OCI-LY1 (cell line): ENCODE data around the gene CHN2.

Experiments used
- H2AFZ ChIP-seq: fragments of 200-600 bp; sonication (generic), shearing (Covaris generic); 2 replicates; pipeline ENCODE4 v1.6.0; 2014; ENCODE audit warnings: antibody characterized with exemption, mild to moderate bottlenecking, low read length
- H3F3A ChIP-seq: fragments of 200-600 bp; sonication (generic), shearing (Covaris generic); 2 replicates; pipeline ENCODE4 v1.6.0; 2014; ENCODE audit warnings: mild to moderate bottlenecking, antibody characterized with exemption, low read length, moderate library complexity; ENCODE audit not compliant: insufficient read depth
- H3K27ac ChIP-seq: fragments of 200-600 bp; sonication (generic); 2 replicates; pipeline ENCODE4 v1.5.1; 2014; ENCODE audit warnings: low read length, mixed run types, mild to moderate bottlenecking, low read depth; ENCODE audit not compliant: poor library complexity, severe bottlenecking
- H3K27me3 ChIP-seq: fragments of 200-600 bp; sonication (generic); 2 replicates; pipeline ENCODE4 v1.6.0; 2014; ENCODE audit warnings: antibody characterized with exemption, mild to moderate bottlenecking, low read length, moderate library complexity; ENCODE audit not compliant: insufficient read depth
- H3K36me3 ChIP-seq: fragments of 200-600 bp; sonication (generic); 2 replicates; pipeline ENCODE4 v1.6.1; 2014; ENCODE audit warnings: mild to moderate bottlenecking, antibody characterized with exemption, low read length, moderate library complexity, mixed read lengths; ENCODE audit not compliant: insufficient read depth
- H3K4me1 ChIP-seq: fragments of 200-600 bp; sonication (generic); 2 replicates; pipeline ENCODE4 v1.5.1; 2014; ENCODE audit warnings: mild to moderate bottlenecking, low read length, moderate library complexity; ENCODE audit not compliant: insufficient read depth, severe bottlenecking
- H3K4me2 ChIP-seq: fragments of 200-600 bp; sonication (generic), shearing (Covaris generic); 2 replicates; pipeline ENCODE4 v1.6.1; 2014; ENCODE audit warnings: low read length
- H3K4me3 ChIP-seq: fragments of 200-600 bp; sonication (generic); 2 replicates; pipeline ENCODE4 v1.5.1; 2014; ENCODE audit warnings: low read length, low read depth, mild to moderate bottlenecking, mixed read lengths; ENCODE audit not compliant: poor library complexity, severe bottlenecking
- H3K79me2 ChIP-seq: fragments of 200-600 bp; shearing (Covaris generic); 2 replicates; pipeline ENCODE4 v1.6.1; 2016; ENCODE audit warnings: mixed run types, low read length, mixed read lengths; ENCODE audit not compliant: insufficient read depth
- H3K9ac ChIP-seq: fragments of 200-600 bp; sonication (generic), shearing (Covaris generic); 2 replicates; pipeline ENCODE4 v1.6.1; 2014; ENCODE audit warnings: mild to moderate bottlenecking, low read length, mixed read lengths
- H3K9me2 ChIP-seq: fragments of 200-600 bp; sonication (generic), shearing (Covaris generic); 2 replicates; pipeline ENCODE4 v1.6.1; 2014; ENCODE audit warnings: low read depth, mild to moderate bottlenecking, low read length, mixed read lengths
- H3K9me3 ChIP-seq: fragments of 200-600 bp; shearing (Covaris generic); 2 replicates; pipeline ENCODE4 v1.6.1; 2014; ENCODE audit warnings: low read length, mixed read lengths
- H4K20me1 ChIP-seq: fragments of 200-600 bp; sonication (generic), shearing (Covaris generic); 2 replicates; pipeline ENCODE4 v1.6.0; 2016; ENCODE audit warnings: mild to moderate bottlenecking, low read length; ENCODE audit not compliant: insufficient read depth
- EZH2 ChIP-seq: fragments of 200-600 bp; sonication (generic), shearing (Covaris generic); IDR thresholded peaks from 2 replicates; pipeline ENCODE4 v1.8.0; 2017; ENCODE audit warnings: borderline replicate concordance, mixed run types, mild to moderate bottlenecking, antibody characterized with exemption, low read length, moderate library complexity, mixed read lengths
- TF ChIP-seq, protein P1 (sequence below): fragments of 200-600 bp; sonication (generic), shearing (Covaris generic); IDR thresholded peaks from 2 replicates; pipeline ENCODE4 v1.5.1; 2017; ENCODE audit warnings: mild to moderate bottlenecking, antibody characterized with exemption, low read length, moderate library complexity, mixed read lengths

The CHN2 gene

DNA sequence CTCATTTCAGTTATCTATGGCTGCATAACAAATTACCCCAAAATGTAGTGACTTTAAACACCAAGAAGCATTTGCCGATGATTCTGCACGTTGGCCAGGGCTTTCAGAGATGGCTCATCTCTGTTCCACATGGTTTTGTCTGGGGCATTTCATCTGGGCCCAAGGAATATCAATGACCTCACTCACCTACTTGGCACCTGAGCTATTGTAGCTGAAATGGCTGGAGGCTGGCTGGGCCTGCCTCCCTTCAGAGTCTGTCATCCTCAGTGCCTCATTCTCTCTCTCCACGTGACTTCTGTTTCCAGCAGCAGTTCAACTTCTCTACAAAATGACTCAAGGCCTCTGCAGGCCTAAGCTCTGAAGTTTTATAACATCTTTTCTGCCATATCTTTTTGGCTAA lies 249.7 kb downstream of the CHN2 start:
- no peaks in the 10 kb centered on the region for H3K4me1 ChIP-seq
- no peak overlapping the region for H3K27ac ChIP-seq
- no peaks in the 10 kb centered on the region for H3K36me3 ChIP-seq
- H3K9ac ChIP-seq: no peak overlapping the region
- no peak overlapping the region for H3K4me3 ChIP-seq
- no peaks in the 10 kb centered on the region for H3K9me3 ChIP-seq
- no peak overlapping the region for H2AFZ ChIP-seq
- TF ChIP-seq EZH2: no peak
- TF ChIP-seq, protein P1, sequence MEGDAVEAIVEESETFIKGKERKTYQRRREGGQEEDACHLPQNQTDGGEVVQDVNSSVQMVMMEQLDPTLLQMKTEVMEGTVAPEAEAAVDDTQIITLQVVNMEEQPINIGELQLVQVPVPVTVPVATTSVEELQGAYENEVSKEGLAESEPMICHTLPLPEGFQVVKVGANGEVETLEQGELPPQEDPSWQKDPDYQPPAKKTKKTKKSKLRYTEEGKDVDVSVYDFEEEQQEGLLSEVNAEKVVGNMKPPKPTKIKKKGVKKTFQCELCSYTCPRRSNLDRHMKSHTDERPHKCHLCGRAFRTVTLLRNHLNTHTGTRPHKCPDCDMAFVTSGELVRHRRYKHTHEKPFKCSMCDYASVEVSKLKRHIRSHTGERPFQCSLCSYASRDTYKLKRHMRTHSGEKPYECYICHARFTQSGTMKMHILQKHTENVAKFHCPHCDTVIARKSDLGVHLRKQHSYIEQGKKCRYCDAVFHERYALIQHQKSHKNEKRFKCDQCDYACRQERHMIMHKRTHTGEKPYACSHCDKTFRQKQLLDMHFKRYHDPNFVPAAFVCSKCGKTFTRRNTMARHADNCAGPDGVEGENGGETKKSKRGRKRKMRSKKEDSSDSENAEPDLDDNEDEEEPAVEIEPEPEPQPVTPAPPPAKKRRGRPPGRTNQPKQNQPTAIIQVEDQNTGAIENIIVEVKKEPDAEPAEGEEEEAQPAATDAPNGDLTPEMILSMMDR: no peak
- no peaks in the 10 kb centered on the region for H4K20me1 ChIP-seq
- H3K27me3 ChIP-seq: no peaks in the 10 kb centered on the region
- H3K4me2 ChIP-seq: no peak overlapping the region
- no peaks in the 10 kb centered on the region for H3K9me2 ChIP-seq
- no peaks in the 10 kb centered on the region for H3K79me2 ChIP-seq
- no peaks in the 10 kb centered on the region for H3F3A ChIP-seq

DNA sequence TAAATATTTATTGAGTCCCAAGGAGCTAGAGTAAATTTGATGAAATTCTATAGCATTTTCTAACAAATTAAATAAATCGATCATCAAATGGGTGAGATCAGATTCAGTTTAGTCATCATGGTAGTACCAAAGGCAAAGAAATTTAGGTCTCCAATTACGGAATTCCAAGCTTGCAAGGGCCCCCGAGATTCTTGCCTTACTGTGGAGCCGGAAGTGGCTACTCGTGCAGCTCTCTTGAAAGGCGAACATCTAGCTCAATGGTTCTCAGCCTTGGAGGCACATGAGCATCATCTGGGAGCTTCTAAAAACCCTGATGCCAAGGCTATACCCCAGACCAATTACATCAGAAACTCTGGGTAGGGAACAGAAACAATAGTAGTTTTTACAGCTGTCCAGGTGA lies 251.2 kb downstream of the CHN2 start:
- no peak overlapping the region for H3K27ac ChIP-seq
- no peaks in the 10 kb centered on the region for H3K9me2 ChIP-seq
- H3K27me3 ChIP-seq: no peaks in the 10 kb centered on the region
- H3F3A ChIP-seq: no peaks in the 10 kb centered on the region
- TF ChIP-seq, protein P1: no peak
- TF ChIP-seq EZH2: no peak
- H3K4me1 ChIP-seq: no peaks in the 10 kb centered on the region
- H3K9me3 ChIP-seq: no peaks in the 10 kb centered on the region
- no peak overlapping the region for H3K4me2 ChIP-seq
- no peak overlapping the region for H3K9ac ChIP-seq
- H3K4me3 ChIP-seq: no peak overlapping the region
- no peaks in the 10 kb centered on the region for H3K79me2 ChIP-seq
- no peaks in the 10 kb centered on the region for H4K20me1 ChIP-seq
- H2AFZ ChIP-seq: no peak overlapping the region
- H3K36me3 ChIP-seq: no peaks in the 10 kb centered on the region

DNA sequence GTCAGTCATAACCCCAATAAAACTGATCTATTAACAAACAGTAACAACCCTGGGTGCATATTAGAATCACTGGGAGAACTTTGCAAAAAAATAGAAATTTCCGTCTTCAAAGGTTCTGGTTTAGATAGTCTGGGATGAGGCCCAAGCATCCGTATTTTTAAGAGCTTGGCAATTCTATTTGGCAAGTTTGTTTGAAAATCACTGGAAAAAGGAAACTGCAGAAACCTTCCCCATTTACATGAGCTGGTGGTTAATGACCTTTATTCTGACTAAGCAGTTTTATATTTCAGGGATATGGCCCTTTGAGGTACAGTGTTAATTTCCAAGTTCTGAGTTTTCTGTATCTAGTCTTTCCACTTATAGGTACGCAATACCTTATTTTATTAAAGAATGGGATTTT lies 253.3 kb downstream of the CHN2 start:
- TF ChIP-seq EZH2: no peak
- no peak overlapping the region for H3K27ac ChIP-seq
- no peaks in the 10 kb centered on the region for H3K9me3 ChIP-seq
- no peaks in the 10 kb centered on the region for H3K27me3 ChIP-seq
- H3K79me2 ChIP-seq: no peaks in the 10 kb centered on the region
- H3K9ac ChIP-seq: no peak overlapping the region
- no peaks in the 10 kb centered on the region for H3K4me1 ChIP-seq
- H3F3A ChIP-seq: no peaks in the 10 kb centered on the region
- no peaks in the 10 kb centered on the region for H3K9me2 ChIP-seq
- H3K4me3 ChIP-seq: no peak overlapping the region
- H4K20me1 ChIP-seq: no peaks in the 10 kb centered on the region
- no peaks in the 10 kb centered on the region for H3K36me3 ChIP-seq
- no peak overlapping the region for H2AFZ ChIP-seq
- no peak overlapping the region for H3K4me2 ChIP-seq

DNA sequence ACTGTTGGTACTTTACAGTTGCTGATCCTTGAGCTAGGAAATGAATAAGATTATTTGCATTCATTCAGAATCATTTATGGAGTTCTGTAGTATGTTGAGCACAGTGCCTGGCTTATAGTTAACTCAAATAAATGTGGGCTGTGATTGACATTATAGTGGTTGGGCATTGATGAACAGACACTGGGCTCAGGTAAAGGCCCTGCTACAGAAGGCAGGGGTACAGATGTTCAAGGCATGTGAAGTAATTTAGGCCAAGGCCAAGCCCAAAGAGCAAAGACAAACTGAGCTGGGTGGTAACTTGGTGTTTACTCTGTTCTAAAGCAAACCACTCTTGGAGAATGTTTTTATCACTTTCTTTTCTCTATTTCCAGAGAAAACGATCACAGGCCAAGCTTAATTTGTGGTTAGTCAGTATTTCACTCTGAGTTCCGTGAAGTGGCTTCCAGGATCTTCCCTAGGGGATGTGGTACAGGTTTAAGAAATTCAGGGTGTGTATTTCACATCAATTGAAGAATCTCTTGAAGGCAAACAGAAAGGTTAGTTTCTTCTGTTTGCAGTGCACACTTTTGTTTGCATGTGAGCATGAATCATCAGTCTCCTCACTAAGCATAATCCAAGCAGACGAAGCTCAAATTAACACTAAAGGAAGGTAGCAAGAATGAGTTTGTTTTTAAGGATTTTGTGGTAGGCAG lies 255.1 kb downstream of the CHN2 start:
- H3K27ac ChIP-seq: no peak overlapping the region
- H3K9ac ChIP-seq: no peak overlapping the region
- TF ChIP-seq EZH2: no peak
- TF ChIP-seq, protein P1: no peak
- no peaks in the 10 kb centered on the region for H3K36me3 ChIP-seq
- H2AFZ ChIP-seq: no peak overlapping the region
- no peaks in the 10 kb centered on the region for H3K79me2 ChIP-seq
- H3K9me2 ChIP-seq: no peaks in the 10 kb centered on the region
- no peak overlapping the region for H3K4me3 ChIP-seq
- no peaks in the 10 kb centered on the region for H4K20me1 ChIP-seq
- no peaks in the 10 kb centered on the region for H3K27me3 ChIP-seq
- H3K4me1 ChIP-seq: no peaks in the 10 kb centered on the region
- H3K9me3 ChIP-seq: no peaks in the 10 kb centered on the region
- H3K4me2 ChIP-seq: no peak overlapping the region
- H3F3A ChIP-seq: no peaks in the 10 kb centered on the region
